GM21526 (cell line): ENCODE data around the gene SLC24A1.
A peak's percentile ranks its signal among the peaks of the same experiment; 100 is the strongest.

Source experiments
- ATAC-seq: cut with Tn5 transposase; IDR thresholded peaks from one replicate; pipeline ENCODE4 v1.9.1; 2021; ENCODE audit warnings: moderate library complexity; ENCODE audit not compliant: unreplicated experiment, low FRiP score

Gene SLC24A1

DNA sequence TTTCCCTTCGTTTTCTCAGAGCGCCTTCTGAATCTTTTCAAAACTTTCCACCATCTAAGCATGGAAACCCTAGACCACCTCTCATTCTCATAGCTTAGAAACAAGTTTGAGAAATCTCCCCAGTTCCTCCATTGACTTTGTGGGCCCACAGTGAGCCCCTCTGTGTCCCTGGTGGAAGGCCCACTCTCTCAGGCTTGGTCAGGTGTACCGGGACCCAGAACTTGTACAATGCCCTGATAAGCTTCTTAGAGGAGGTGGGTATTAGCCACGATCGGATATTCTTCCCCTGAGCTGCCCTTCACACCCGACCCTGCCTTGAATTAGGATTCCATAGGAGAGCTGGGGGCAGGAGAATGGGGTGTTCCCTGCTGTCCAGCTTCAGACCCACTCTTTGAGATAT is at the start of gene SLC24A1:
SLC24A1 (plus strand) TSS at position 301 of the 400 bp plus-strand sequence. CDS start 2,143 bp downstream, outside the sequence.
- ATAC-seq: no peak

DNA sequence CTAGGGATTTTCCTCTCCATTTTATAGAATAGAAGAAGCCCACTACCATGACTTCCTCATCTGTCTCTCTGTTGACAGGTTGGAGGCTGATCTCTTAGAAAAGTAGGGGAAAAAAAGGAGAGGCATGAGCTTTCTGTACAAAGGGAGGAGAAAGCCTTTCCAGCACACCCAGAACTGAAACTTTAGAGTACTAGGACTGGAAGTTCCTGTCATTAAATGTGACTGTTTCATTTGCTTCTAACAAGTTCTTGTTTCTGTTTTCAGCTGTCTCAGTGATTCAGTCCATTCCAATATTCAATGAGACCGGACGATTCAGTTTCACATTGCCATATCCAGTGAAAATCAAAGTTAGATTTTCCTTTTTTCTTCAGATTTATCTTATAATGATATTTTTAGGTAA is 49.8 kb upstream of the SLC24A1 start:
- no peak for ATAC-seq

DNA sequence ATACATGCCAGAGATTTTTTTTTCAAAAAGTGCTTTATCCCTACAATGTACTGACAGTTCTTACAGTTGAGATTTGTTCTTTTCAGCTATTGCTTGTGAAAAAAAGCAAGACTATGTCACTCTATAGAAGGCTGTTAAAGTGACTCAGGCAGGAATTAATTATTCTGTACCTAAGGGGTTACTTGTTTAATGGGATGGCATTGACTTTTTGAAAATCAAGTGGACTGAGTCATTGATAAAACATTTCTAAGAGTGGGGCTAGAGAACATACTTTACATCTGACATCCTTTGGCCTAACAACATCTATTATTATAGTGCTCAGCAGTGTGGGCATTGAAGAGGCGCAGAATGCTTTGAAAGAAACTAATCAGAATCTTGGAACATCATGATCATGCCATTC is 45.1 kb upstream of the SLC24A1 start:
- ATAC-seq: no peak

DNA sequence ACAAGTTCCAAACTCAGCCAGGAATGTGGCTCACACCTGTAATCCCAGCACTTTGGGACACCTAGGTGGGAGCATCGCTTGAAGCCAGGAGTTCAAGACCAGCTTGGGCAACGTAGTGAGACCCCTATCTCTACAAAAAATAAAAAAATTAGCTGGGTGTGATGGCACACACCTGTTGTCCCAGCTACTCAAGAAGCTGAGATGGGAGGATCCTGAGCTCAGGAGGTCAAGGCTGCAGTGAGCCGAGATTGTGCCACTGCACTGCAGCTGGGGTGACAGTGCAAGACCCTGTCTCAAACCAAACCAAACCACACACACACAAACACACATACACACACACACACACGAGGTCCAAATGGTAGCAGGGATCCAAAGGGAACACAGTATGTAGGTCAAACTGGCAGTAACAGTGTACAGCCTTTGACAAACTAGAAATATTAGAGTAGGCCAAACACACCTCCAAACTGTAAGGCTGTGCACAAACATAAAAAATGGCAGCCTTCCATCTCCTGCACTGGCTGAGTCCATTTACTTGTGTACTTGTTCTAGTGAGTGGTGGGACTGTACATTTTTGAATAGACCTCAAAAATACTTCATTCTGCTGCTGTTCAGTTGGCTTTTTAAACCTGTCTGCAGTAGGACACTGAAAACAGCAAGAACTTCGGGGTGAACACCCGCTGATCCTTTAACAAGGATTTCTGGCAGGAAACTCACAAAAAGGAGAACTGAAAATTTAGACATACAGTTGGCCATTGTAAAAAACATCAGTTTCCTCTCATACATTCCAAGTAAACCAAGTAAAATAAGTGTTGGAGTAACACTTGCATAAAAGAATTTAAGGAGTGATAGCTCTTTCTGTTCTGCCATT is 44.4 kb upstream of the SLC24A1 start:
- no peak for ATAC-seq

DNA sequence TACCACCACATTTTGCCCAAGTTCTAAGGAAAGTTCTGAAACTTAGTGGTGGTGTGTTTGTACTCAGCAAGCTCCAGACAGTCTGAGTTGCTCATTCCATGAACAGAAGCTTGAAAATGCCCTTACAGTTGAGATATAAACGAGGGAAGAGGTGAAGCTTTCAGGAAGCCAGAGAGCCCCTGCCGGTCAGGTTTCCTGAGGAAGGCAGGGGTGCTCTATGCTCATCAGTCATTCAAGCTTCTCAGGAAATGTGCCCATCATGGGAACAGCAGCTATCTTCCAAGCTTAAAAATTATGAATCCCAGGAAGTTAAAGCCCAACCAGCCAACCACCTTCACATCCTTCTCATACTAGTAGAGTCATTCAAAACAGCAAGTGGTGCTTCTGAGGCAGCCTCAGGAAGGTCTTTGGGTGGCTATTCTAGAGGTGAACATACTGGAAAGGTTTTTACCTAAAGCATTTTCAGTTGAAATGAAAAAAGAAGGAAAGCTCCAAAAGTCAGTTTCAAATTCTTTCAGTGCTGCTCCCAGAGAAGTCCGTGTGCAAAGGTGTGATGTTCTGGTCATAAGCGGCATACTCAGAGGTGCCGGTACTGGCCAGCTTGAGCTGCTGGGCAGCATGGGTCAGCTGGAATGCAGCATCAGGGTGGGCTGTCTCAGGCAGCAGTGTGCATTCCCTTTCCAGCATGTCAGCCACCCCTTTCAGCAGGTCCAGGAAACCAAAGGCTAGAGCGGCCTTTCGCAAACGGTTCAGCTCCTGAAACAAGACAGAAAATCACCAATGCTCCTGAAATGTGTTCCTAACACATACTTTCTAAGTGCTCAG is 42.6 kb upstream of the SLC24A1 start:
- ATAC-seq: no peak

DNA sequence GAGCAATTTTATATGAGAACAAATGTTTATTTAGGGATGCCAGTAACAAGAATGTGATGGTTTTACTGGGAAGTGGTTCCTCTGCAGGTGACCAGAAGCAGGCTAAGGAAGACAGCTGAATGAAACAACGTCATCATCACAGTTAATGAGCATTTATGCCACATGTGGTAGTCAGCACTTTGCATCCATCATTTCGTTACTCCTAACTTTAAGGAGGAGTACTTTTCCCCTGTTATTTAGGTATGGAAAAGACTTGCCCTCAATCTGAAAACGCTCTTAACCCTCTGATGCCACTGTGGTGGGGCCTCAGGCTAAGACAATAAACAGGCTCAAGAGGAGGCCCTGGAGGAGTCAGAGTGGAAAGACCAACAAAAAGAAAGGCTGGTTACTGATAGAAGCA is 42.0 kb upstream of the SLC24A1 start:
- ATAC-seq: no peak

DNA sequence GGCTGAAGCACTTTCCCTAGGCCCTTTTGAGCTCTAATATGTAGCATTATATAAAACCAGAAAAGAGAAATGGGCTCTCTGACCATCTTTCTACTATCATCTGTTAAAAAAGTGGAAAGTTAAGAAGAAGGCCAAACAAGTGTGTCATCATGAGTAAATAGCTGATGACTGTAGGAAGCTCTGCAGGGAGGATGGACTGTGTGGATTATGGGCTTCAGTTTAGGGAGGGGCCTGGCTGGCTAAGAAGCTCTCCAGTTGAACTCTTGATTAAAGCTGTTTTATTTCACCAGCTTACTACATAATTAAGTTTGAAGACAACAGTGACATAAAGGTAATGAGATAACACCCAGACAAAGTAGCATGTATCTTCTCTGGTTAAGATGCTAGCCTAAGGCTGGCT is 41.5 kb upstream of the SLC24A1 start:
- no peak for ATAC-seq

DNA sequence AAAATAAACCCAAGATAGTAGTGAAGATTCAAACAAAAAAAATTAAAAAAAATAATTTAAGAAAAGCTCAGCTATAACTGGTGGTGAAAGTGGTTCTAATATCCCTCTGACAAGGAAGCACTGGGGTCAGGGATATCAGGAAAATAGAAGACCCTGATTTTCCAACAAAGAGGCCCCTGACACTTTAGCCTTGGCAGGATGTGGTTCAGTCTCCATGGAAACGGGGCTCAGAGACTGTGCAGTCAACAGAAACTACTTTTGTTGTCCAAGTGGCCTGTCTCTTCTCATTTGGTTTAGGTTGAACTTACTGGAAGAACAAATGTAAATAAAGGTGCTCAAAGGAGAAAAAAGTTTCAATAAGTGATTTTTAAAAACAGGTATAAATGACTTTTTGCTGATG is 38.0 kb upstream of the SLC24A1 start:
- ATAC-seq: no peak

DNA sequence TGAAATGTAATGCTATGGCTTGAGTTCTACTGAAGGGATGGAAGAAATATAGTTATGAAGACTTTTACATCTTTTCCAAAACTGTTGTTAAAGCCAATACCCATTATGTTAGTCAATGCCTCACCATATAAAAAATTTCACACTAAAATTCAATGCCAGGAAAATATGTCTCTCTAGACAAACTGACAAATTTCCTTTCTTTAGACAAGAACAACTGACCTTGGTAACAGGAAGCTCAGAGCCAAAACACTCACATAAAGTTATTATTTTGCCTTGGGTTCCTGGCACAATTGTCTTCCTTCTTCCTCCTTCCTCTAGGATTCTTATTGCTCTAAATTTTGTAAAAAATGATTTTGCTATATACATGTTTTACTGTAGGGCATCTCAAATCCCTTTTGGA is 37.5 kb upstream of the SLC24A1 start:
- ATAC-seq: no peak

DNA sequence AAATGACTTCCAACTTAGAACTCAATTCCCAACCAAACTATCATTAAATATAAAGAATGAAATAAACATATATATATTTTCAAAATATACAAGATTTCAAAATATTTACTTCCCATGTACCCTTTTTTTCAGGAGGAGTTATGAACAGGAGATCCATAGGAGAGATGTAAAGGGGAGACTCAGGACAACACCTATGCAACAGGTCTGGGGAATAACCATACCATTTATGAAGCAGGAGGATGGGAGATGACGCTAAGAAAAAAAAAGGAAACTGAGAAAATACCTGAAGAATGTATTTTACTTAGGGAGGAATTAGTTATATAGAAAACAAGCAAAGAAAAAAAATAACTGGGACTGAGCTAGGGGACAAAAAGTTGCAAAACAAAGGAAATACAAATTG is 34.6 kb upstream of the SLC24A1 start:
- no peak for ATAC-seq

DNA sequence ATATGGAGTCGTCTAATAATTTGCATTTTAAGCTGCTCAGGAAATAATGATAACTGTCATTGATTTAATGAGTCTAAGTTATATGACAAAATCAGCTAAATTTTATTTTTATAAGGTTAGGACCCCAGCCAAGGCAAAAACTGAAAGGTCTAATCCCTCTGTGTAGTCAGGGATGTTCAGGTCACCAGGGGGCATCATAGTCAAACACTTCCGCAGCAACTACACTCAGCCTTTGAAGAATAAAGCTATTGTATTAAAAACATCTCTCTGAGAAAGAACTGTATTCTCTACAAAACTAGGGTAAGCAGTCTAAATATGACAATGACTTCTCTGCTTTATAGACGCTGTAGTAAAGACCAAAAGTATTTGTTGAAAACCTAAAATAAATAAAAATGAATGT is 25.8 kb upstream of the SLC24A1 start:
- no peak for ATAC-seq

DNA sequence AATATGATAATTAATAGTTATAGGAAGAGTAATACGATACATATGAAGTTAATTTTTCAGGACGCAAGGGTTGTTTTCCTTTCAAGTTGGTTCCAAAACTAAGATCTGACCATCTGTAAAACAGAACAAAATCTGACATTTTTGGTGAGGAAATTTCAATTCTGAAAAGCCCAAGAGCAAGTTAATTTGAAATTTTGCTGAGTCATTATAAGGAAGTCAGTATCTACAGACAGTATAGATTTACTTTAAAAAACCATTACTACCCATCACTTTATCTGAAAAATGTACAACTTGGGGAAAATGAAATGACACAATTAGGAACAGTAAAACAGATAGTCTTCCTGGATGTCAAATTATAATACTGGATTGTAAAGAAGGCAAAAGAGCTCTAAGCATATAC is 23.3 kb upstream of the SLC24A1 start:
- ATAC-seq: no peak

DNA sequence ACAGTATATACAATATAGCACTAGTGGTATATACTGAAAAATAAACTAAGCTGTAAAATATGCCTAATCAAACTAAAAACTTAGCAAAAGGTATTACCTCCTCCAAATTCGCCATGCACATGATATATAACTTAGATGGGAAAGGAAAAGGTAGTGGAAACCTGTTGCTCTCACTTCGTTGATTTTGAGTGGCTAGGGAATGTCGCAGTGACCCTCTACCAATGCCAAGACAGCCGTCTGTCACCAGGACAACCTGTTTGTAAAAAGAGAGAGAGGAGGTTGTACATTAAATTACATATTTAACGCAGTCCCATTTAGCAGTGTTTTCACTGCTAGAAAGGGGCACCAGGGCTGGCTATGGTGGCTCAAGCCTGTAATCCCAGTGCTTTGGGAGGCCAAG is 22.1 kb upstream of the SLC24A1 start:
- no peak for ATAC-seq

DNA sequence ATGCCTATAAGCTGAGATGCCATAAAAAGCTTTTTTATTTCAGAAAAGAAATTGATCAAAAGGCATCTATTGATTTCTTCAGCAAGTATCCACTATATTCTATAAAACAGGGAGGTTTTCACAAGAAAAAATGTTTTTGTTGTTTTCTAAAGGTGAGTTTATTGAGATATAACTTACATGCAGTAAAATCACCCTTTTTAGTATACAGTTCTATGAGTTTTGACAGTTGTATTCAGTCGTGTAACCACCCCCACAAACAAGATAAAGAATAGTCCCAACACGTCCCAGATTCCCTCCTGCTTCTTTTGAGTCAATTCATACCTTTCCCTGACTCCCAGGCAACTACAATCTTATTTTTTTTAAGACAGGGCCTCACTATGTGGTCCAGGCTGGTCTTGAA is 18.6 kb upstream of the SLC24A1 start:
- no peak for ATAC-seq

DNA sequence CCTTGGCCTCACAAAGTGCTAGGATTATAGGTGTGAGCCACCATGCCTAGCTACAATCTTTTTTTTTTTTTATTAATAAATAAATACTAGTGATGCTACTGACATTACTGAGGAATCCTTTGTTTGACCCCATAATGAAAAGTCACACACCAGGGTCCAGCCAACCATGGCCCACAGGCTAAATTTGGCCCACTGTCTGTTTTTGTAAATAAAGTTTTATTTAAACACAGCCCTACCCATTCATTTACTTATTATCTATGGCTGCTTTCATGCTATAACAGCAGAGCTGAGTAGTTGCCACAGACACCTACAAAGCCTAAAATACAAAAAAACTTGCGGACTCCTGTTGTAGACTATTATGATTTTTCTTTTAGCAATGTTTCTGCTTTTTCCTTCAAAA is 18.2 kb upstream of the SLC24A1 start:
- no peak for ATAC-seq

DNA sequence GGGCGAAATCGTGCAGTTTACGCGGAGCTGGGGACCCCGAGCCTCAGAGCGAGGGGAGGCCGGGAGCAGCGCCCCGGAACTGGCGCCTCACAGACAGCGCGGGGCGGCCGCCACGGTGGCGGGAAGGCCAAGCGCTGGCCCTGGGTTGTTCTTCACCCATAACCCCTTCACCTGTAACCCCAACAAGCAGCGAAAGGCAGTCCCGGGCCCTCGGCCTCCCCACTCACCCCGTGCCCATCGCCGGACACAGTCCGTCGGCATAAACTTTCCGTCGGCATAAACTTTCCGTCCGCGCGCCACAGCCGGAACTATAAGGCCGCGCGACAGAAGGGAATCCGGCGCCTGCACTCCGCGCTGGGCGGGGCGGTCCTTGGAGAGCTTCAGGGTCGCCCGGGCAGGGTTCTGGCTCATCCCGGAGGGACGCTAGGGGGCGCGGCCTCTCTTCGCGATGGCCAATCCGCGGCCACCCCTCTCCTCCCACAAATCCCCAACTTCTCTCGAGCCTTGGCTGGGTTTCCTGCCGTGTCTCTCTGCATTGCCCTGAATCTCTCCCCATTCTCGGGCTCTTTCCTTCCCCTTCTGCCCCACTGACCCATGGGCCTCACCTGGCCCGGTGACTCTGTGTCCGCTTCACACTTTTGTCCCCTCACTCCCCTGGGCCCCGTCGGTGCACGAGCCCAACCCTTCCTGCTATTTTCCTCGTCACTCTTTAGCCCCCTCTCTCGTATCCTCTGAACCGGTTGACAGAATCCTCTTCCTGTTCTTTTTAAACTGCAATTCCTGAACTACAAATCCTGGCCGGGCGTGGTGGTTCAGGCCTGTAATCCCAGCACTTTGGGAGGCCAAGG is 10.6 kb upstream of the SLC24A1 start, which contains the start of gene INTS14:
INTS14 (minus strand) TSS at position 261 of the 848 bp plus-strand sequence. CDS start 3,751 bp downstream, outside the sequence.
- ATAC-seq: peak; percentile 93

DNA sequence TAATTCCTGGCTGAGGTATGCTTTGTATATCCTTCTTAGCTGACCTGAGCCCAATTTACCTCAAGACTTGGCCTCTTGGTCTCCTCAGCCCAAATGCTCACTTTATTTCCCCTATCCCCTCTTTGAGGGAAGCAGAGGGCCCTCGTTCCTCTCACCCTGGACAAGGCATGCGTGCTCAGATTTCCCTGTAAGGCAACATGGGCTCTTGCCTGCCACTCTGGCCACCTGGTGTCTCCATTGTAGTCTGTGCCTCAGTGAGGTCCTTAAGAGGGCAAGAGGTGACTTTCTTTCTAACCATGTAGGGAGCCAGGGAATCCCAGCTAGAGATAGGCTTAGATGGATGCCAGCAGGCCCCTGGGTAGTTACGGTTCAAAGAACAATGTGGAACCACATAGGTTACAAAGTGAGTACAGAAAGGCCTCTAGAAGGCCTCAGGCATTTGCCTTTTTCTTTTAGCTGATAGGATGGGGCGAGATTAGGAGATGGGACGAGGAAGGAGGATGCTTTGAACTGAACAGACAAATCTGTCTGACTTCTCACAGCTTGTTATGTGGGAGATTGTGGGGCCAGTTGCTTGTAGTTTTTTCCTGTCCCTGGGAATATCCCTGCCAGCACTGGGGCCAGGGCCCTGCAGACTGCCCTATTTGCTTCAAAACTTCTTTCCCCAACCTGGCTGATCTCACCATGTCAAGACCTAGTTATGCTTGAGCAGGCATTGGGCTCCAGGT is 9.7 kb upstream of the SLC24A1 start:
- ATAC-seq: no peak

DNA sequence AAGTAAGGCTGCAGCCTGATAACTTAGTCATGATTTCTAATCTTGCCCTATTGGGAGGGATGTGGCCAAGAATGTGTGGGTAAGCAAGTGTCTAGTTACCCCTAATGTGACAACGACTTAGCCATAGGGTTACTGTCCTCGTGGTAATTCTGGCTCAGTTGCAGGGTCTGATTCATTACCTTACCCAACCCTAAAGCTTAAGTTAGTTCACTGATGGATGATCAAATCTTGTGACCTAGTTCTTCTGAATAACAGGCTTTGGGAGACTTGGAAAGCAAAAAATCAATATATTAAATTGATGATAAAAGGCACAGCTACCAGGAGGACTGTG is 9.2 kb upstream of the SLC24A1 start:
- no peak for ATAC-seq

DNA sequence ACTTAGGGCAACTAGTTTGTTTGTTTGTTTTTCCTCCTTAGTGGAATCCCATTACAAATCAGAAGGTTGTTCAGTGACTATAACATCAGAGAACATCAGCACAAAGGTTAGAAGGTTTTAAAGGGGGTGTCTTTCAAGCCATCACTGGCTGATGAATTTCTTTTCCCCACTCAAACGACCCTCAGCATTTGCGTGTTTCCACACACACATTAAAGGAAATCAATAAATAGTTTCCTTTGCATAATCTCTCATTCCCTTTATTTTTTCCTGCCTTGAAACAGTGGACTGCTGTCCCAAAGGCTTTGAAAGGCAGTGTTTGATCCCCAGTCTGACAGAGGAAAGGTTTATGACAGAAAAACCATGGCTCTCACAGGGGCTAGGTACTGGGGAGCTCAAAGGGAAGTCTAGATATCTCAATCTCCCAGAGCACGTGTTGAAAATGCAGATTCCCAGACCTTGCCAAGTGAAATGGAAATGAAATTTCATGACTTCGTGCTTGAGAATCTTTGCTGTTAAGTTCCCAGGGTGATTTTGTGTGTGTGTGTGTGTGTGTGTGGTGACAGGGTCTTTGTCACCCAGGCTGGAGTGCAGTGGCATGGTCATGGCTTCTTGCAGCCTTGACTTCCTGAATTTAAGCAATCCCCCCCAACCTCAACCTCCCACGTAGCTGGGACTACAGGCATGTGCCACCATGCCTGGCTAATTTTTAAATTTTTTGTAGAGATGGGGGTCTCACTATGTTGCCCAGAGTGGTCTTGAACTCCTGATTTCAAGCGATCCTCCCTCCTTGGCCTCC is 8.6 kb upstream of the SLC24A1 start:
- no peak for ATAC-seq
